Stimulated activated CD4-positive, alpha-beta T cell treated with anti-CD3 and anti-CD28 coated beads, Interleukin-2, amount 100 ng/mL, for 4 hours (primary cell): ENCODE data around the gene CRTC3.
"Not testable (repeated sequence)": the region's sequence is repeated elsewhere in the genome, so short reads cannot be mapped to it uniquely, and the experiment has no call there.

Experiments used
- DNase-seq: peaks from one replicate; pipeline ENCODE4 v3.0.0-alpha.2; 2020; ENCODE audit warnings: low read depth

The CRTC3 gene

DNA sequence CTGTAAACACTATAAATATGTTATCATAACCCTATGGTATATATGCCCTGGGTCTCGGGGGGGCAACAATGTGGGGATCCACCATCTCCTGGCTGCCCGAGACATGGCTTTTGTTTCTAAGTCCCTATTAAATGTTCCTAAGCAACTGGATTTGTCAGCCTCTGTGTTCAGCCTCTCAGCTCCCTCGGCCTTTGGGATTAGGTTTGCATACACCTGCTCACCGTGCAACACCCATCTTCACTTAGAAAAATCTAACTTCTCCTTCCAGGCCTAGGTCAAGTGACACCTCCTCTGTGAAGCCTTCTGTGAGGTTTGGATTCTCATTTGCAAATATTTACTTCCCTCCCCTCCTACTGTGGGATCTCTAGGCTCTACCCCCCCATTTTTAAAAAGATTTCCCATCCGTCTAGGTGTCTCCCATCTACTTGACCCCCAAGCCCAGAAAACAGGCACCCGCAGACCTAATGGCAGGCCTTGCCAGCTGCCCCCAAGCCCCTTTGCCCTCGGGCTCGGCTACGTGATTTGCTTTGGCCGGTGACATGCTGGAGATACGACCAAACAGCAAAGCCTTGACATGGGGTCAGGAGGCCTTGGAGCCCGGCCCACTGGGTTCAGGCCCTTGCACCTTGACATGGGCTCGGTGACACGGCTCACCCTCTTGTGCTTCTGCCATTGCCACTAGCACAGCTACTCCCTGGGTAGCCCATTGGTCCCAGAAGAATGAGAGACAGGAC lies 121.4 kb downstream of the CRTC3 start:
- DNase-seq = no peak

DNA sequence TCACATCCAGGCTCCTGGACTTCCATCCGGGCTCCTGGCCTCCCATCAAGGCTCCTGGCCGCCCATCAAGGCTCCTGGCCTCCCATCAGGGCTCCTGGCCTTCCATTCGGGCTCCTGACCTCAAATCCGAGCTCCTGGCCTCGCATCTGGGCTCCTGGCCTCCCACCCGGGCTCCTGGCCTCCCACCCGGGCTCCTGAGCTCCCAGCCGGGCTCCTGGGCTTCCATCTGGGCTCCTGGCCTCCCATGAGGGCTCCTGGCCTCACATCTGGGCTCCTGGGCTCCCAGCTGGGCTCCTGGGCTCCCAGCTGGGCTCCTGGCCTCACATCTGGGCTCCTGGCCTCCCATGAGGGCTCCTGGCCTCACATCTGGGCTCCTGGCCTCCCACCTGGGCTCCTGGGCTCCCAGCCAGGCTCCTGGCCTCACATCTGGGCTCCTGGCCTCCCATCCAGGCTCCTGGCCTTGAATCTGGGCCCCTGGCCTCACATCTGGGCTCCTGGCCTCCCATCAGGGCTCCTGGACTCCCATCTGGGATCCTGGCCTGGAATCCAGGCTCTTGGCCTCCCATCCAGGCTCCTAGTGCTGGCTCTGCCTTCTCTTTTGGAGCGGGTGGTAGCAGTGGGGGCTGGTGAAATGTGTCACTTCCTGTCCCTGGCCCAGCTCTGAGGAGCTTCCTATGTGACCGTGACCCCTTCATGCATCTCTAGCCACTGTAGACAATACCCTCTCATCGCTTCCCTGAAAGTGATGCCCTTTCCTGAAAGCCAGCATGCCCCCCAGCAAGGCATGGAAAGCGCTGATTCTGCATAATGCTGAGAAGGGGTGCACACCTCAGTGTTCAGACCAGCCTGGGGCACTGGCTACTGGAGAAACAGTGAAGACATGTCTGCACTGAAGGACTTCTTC lies 124.8 kb downstream of the CRTC3 start:
- no peak for DNase-seq

DNA sequence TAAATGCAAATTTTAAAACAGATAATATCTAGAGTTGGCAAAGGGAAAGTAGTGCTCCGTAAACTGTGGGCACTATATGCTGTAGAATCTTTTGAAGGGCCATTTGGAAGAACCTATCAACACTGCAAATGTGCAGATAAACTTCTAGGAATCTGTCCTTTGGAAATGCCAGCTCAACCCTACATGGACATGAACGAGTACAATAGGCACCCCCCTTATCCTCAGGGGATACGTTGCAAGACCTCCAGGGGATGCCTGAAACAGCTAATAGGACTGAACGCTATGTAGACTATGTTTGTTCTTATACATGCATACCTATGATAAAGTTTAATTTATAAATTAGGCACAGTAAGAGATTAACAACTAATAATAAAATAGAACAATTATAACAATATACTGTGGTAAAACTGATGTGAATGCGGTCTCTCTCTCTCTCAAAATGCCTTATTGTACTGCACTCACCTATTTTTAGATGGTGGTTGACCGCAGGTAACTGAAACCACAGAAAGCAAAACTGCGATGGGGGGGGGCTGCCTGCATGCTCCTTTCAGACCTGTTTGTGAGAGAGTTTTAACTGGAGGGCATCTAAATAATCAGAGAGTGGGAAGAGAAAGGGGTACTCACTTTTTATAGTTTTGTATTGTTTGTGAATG lies 127.9 kb downstream of the CRTC3 start:
- peak; percentile 63 for DNase-seq

DNA sequence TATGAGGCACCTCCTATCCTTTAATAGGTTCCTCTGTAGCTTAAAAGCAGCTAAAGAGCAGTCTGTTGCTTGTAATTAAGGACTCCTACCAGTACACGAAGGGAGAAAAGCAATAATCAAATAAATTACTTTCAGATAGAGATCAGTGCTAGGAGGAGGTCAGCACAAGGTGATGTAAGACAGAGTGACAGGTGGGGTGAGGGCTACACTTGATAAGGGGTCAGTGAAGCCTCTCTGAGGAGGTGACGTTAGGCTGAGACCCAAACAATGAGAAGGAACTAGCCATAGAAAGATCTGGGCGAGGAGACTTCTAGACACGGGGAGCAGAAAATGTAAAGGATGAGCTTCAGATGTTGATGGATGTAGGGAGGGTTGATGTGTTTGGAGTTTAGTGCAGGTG lies 129.8 kb downstream of the CRTC3 start:
- no peak for DNase-seq

DNA sequence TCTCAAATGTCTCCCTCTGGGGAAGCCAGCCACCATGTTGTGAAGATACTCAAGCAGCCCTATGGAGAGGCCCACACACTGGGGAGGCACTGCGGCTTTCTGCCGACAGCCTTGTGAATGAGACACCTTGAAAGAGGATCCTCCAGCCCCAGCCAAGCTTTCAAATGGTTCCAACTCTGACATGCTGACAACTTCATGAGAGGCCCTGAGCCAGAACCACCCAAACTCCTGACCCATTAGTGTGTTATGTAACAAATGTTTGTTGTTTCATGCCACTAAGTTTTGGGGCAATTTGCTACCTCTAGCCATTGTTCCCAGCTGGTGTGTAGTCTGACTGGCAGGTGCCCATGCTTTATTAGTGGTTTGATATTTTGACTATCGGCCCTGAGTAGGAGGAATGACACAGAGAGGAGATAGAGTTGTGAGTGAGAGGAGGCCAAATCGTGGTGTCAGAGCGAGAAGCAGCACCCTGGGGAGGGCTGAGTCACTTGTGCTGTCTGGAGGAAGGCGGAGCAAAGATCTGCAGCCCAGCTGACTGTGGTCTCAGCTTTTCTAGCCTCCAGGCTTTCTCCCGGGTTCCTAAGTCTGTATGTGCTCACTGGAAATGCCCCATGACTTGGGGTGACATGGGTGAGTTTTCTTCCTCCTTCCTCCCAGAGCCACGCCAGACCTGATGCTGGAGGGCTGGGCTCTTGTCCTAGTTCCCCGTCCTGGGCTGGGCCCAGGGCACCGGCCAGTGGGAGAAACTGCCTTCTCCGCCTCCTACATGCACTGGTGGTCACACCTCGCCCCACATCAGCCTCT lies 130.7 kb downstream of the CRTC3 start:
- peak; percentile 74 for DNase-seq

DNA sequence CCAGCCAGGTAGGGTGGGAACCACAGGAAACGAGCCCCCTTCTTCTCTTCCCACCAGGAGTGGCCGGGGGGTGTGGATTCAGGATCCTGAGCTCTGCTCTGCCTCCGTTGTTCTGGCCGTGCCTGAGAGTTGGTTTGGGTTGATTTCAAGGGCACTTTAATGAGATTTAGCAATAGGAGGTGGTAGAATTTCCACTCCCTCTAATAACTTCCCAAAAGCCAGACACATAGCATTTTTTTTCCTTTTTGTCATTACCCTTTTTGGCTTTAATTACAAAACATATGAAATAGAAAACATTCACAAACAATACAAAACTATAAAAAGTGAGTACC lies 131.2 kb downstream of the CRTC3 start:
- not testable (repeated sequence) for DNase-seq

DNA sequence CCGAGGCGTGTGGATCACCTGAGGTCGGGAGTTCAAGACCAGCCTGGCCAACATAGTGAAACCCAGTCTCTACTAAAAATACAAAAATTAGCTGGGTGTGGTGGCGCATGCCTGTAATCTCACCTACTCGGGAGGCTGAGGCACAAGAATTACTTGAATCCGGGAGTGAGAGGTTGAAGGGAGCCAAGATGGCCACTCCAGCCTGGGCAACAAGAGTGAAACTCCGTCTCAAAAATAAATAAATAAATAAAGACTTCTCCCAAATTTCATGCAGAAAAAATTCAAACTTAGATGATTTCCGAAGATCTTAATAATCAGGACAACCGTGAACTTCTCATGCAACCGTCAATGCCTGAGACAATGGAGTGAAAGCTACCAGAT lies 134.3 kb downstream of the CRTC3 start:
- DNase-seq = not testable (repeated sequence)

DNA sequence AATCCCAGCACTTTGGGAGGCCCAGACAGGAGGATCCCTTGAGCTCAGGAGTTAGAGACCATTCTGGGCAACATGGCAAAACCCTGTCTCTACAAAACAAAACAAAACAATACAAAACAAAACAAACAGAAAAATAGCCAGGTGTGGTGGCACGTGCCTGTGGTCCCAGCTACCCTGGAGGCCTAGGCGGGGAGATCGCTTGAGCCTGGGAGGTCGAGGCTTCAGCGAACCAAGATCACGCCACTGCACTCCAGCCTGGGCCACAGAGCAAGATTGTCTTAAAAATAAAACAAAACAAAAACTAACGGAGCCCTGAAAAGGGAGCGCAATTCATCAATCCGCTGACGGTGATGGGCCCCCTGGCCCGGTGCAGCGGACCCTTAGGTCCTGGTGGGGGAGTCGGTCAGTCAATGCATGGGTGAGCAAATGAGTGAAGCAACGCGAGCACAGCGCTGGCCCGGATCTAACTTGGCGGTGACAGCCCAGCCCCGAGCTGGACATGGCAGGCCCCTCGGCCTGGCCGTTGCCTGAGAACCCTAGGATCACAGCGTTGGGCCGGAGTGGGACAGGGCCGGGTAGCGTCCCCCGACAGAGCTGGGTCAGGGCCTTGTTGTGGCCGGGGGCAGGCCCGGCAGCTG lies 135.0 kb downstream of the CRTC3 start:
- DNase-seq = no peak

DNA sequence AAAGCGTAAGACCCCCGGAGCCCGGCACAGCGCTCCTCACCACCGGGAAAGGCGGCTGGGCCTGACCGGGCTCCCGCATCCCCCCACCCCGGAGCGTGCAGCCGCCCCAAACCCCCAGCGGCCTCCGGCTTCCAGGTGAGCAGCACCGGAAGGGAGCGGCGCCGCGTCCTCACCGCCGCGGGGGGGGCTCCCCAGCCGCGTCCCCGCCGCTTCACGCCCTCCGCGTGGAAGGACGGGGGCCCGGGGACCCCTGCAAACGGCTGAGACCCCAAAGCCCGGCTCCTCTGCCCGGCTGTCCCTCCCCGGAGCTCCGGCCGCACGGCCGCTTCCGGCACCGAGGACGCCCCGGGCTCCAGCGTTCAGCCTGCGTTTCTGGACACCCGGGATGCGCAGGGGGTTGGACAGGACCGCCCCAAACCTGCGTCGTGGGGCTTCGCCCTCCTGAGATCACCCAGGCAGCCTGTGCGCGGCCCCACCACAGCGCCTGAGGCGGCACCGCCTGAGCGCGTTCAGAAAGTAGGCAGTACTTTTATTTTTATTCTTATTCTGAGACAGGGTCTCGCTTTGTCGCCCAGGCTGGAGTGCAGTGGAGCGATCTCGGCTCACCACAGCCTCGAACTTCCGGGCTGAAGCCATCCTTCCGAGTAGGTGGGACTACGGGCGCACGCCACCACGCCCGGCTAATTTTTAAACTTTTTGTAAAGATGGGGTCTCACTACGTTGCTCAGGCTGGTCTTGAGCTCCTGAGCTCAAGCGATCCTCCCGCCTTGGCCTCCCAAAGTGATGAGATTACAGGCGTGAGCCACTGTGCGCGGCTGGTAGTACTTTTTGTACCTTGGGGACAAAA lies 135.8 kb downstream of the CRTC3 start:
- no peak for DNase-seq

DNA sequence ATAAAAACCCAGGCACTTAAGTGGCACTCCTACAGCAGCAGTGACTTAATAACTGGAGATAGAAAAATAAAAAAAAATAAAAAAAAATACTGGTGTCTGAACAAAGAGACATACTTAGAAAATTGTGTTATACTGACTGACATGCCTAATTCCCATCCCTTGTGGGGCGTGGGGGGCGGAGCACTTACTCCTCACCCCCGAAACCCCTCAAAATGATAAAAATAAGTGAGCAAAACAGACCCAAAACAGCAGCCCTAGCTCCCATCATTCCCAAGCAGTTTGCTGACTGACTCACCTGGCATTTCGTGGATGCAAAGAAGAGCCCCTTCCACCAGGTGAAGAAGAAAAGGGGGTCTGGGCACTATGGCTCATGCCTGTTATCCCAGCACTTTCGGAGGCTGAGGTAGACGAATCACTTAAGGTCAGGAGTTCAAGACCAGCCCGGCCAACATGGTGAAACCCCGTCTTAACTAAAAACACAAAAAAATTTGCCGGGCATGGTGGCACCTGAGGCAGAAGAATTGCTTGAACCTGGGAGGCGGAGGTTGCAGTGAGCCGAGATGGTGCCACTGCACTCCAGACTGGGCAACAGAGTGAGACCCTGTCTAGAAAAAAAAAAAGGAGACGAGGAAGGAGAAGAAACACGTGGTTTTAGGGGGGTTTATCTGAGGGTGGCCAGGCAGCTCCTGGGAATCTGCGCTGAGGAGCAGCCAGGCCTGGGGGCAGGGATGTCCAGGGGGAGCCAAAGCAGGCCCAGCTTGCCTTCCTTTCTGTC lies 136.6 kb downstream of the CRTC3 start:
- DNase-seq = no peak

DNA sequence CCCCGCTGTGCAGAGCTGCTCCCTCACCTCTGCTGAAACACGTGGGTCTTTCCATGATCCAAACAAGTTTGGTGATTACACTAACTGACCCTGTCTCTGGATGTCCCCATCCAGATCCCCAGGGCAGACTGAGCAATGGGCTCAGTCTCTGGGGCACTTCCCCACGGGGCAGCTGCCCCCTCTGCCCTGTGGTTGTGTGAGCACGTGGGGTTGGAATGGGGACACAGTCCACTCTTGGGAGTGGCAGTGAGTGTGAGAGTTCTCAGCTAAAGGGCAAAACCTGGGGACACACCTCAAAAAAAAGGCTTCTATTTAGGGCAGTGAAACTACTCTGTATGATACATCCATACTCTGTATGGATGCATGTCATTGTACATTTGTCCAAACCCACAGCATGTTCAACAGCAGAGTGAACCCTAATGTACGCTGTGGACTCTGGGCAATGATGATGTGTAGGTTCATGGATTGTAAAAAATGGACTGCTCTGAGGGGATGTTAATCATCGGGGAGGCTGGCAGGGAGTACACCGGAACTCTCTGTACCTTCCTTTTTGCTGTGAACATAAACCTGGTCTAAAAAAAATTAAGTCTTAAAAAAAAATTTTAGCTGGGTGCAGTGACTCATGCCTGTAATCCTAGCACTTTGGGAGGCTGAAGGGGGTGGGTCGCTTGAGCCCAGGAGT lies 137.5 kb downstream of the CRTC3 start:
- no peak for DNase-seq

DNA sequence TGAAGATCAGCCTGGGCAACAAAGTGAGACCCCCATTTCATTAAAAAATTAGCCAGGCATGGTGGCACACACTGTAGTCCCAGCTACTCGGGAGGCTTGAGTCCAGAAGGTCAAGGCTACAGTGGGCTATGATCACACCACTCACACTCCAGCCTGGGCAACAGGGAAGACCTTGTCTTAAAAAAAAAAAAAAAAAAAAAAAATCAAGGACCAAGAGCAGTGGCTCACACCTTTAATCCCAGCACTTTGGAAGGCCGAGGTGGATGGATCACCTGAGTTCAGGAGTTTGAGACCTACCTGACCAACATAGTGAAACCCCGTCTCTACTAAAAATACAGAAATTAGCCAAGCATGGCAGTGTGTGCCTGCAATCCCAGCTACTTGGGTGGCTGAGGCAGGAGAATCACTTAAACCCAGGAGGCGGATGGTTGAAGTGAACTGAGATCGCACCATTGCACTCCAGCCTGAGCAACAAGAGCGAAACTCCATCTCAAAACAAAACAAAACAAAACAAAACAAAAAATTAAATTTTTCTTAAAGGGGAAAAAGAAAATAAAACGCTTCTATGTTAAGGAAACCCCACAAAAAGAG lies 138.1 kb downstream of the CRTC3 start:
- DNase-seq = not testable (repeated sequence)

DNA sequence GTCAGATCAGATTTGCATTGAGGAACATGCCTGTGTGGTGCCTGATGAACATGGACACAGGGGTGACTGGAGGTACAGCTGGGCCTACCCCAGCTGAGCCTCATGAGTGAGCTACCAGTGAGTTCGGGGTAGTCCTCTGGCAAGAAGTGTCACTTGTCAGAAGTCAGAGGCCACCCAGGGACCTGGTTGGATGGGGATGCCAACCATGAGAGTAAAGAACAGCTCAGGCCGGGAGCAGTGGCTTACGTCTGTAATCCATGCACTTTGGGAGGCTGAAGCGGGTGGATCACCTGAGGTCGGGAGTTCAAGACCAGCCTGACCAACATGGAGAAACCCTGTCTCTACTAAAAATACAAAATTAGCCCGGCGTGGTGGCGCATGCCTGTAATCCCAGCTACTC lies 140.9 kb downstream of the CRTC3 start:
- DNase-seq = not testable (repeated sequence)

DNA sequence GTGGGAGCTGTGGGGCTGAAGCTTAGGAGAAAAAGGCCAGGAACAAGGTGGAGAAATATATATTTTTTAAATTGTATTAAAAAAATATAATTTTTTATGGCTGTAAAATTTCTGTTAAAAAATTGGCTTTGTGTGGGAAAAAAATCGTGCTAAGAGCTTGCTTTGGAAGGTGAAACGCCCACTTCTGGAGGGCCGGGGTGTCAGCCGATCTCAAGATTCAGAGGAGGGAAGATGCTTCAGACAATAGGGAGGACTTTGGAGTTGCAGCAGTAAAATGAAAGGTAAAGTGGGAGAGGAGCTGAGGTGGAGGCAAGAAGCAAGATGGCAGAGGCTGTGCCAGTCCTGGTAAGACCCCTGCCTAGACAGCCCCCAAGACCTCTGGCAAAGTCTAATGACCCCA lies 141.5 kb downstream of the CRTC3 start:
- no peak for DNase-seq

DNA sequence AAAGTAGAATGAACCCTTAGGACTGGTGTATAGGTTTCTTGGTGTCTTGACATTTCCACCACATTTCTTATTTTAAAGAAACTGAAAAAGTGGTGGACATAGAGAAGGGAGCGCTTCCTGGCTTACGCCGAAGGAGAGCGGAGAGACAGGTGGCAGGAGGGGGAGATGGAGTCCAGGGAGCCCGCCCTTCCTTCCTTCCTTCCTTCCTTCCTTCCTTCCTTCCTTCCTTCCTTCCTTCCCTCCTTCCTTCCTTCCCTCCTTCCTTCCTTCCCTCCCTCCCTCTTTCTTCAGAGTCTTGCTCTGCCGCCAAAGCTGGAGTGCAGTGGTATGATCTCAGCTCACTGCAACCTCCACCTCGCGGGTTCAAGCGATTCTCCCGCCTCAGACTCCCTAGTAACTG lies 143.6 kb downstream of the CRTC3 start:
- DNase-seq = not testable (repeated sequence)

DNA sequence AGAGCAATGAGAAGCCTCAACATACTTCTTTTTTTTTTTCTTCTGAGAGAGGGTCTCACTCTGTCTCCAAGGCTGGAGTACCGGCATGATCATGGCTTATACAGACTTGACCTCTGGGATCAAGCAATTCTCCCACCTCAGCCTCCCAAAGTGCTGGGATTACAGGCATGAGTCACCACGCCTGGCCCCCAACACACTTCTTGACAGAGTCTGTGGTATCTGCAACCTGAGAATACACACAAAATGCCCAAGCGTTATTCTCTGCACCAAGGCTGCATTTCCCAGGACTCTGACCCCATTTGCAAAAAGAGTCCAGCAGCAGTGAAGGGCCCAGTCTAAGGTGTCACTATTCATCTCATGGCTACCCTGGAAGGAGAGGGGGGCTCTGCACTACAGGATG lies 144.8 kb downstream of the CRTC3 start:
- no peak for DNase-seq

DNA sequence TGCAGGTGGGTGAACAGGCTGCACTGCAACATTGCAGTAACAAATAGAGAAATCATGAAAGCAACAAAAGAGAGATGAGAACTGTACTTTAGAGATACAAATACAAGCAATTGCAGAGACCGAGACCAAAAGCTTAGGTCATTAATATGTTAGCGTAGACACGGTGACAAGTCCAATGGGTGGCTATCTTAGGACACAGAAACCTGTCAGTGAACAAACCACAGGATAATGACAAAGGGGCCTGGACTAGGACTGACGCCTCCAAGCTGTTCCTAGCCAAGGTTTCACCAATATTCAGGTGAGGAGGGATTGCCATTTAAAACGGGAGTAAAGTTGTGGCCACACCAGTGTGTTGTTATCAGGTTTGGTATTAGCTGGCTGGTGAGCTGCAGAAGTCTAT lies 145.7 kb downstream of the CRTC3 start:
- no peak for DNase-seq

DNA sequence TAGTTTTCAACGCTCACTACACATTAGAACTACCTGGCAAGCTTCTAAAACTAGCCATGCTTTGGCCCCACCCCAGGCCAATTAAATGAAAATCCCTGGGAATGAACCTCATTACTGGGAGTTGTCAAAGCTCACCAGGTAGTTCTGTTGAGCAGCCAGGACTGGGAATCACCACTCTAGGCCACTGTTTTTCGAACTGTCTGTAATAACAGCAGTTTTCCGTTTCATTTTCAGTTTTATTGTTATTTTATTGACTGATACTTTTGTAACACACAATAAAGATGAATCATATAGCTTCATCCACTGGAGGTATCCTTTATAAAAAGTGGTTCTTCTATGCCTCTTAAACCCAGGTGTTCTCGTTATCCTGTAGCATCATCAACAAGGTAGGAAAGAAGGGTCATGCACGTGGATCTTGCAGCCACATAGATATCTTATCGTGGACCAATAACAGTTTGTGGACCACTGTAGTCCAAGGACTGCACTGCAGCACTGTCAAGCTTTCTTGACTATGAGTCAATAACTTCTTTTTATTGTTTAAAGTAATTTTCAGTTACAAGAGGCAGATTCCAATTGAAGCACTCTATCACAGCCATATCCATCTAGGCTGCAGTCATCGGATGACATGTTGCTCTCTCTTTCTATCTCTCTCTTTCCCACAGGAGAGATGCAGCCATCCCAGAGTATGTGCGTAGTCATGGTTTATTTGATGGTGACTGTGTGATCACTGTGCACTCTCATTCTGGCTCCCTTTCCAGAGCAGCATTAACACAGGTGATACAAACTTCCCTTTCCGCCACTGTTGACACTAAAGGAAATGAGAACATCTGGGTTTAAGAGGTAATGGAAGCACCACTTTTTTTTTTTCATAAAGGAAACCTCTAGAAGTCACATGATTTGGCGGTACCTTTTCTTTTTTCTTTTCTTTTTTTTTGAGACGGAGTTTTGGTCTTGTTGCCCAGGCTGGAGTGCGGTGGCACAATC lies 148.4 kb downstream of the CRTC3 start:
- no peak for DNase-seq
